ENCODE data around the gene CITED1. TPM values are rescaled to one million over a fixed set of nuclear protein-coding genes. Genes with fewer than 3 reads are reported as not detected.

CITED1 gene
- total RNA-seq, 1 experiment from 2014 or later = 1.8 TPM

DNA sequence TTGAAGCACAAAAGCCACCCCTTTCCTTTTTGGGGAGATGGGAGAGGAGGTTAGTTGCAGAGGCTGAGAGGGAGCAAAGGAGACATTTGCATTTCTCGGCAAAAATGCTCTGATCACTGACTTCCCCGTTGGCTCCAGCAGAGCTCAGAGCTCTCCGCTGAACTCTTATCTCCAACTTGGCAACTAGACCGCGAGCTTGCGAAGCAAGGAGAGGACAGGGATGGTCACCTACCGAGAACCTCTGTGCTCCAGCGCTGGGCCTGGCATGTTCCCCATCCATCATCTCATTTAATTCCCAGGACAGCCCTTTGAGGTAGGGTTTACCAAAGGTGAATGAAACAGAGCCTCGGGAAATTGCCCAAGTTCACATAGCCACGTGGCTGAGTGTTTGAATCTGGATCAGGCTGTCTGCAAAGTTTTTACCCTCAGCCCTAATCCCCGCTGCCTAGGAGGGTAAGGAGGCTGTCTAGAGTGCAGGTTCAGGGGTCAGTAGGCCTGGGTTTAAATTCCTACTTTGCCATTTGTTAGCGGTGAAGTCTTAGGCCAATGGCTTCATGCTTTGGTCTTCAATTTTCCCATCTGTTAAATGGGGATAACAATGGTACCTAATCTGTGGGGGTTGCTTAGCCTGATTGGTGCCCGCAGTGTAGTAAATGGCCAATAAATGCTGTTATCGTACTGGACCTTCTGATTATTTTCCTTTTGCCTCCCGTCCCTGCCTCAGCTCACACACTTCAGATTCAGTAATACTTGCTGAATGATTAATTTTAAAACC, 3.8 kb upstream of the CITED1 start:
- TF ChIP-seq, protein P1, sequence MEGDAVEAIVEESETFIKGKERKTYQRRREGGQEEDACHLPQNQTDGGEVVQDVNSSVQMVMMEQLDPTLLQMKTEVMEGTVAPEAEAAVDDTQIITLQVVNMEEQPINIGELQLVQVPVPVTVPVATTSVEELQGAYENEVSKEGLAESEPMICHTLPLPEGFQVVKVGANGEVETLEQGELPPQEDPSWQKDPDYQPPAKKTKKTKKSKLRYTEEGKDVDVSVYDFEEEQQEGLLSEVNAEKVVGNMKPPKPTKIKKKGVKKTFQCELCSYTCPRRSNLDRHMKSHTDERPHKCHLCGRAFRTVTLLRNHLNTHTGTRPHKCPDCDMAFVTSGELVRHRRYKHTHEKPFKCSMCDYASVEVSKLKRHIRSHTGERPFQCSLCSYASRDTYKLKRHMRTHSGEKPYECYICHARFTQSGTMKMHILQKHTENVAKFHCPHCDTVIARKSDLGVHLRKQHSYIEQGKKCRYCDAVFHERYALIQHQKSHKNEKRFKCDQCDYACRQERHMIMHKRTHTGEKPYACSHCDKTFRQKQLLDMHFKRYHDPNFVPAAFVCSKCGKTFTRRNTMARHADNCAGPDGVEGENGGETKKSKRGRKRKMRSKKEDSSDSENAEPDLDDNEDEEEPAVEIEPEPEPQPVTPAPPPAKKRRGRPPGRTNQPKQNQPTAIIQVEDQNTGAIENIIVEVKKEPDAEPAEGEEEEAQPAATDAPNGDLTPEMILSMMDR (conservative IDR thresholded peaks at IDR 0.05; ENCODE audit: low read depth, low read length) = no peak
- TF ChIP-seq EZH2phosphoT487 (IDR thresholded peaks at IDR 0.05; ENCODE audit: borderline replicate concordance, low read length) (no peak), EZH2 (IDR thresholded peaks at IDR 0.05; ENCODE audit: low read length, unreplicated experiment) (no peak)

DNA sequence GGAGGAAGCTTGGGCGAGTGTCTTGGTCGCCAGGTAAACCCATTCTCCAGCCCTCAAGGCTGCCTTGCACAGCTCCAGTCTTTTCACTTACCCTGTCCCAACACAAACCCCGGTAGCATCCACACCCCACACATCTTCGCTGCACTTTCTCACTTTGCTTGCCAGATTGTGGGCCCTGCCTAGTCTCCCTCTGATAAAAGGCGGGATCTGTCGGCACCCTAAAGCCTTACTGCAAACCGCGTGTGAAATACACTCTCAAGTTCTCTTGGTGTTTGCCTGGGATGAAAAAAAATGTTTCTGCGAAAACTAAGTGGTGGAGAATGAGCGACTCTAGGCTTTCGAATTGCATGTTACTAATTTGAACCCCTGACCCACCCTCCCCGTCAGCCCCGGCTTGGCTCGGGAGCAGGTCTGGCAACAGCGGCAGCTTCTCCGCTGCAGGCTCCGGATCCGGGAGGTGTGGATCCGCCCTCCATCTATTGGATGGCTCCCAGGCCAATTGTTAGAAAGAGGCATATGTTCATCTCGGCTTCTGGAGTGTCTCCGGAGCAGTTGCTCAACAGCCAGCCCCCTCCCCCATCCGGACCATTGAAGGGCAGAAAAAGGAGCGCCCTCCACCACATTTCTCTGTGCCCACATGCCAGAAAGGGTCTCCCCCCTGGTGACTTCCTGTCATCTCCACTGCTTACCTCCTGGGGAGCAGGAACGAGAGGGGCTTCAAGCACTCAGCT, 3.0 kb upstream of the CITED1 start:
- Histone ChIP-seq H3K9me3 (ENCODE audit: low read length) (no peaks in the 10 kb centered on the region), H3K36me3 (ENCODE audit: low read depth, low read length) (no peaks in the 10 kb centered on the region), H2AFZ (ENCODE audit: low read length) (peak overlapping the region; percentile 73), H3K4me2 (ENCODE audit: low read length) (peak overlapping the region; percentile 89), H3K4me3 (ENCODE audit: low read length) (peak overlapping the region; percentile 61), H3K79me2 (ENCODE audit: low read length) (no peaks in the 10 kb centered on the region), H3K4me1 (ENCODE audit: insufficient read depth, low read length) (peaks cover 10% of the 10 kb centered on the region), H3K27me3 (ENCODE audit: low read length) (peaks cover 24% of the 10 kb centered on the region), H3F3A (ENCODE audit: low read length, unreplicated experiment) (no peaks in the 10 kb centered on the region), H3K27ac (ENCODE audit: low read length) (no peak overlapping the region), H3K9me2 (replicated peaks; ENCODE audit: low read length) (no peaks in the 10 kb centered on the region), H4K20me1 (ENCODE audit: low read length) (no peaks in the 10 kb centered on the region), H3K9ac (ENCODE audit: low read length) (no peak overlapping the region)
- peak; percentile 71 for DNase-seq
- ChIA-PET POLR2A (ENCODE audit: unreplicated experiment) (no interaction called here), CTCF (interaction anchor here (0.6 kb wide), 1 partner anchor 232 kb away, joined by 6 read pairs; no protein-coding TSS in a partner anchor)
- no TSS peak for BruUV-seq (replicated peaks)
- peak; percentile 48 for ATAC-seq
- TF ChIP-seq EZH2phosphoT487 (IDR thresholded peaks at IDR 0.05; ENCODE audit: borderline replicate concordance, low read length) = no peak
- TF ChIP-seq EZH2 (IDR thresholded peaks at IDR 0.05; ENCODE audit: low read length, unreplicated experiment) = no peak
- TF ChIP-seq, protein P1 (conservative IDR thresholded peaks at IDR 0.05; ENCODE audit: low read depth, low read length) = no peak
- intact Hi-C loops (cut with micrococcal nuclease) = loop anchor here (5.0 kb wide), 1 partner anchor 61 kb away; no protein-coding TSS in a partner anchor

More for the DNA sequence above, 3.8 kb upstream of the CITED1 start:
- Histone ChIP-seq H3K9ac (ENCODE audit: low read length) (no peak overlapping the region), H3K27ac (ENCODE audit: low read length) (no peak overlapping the region), H2AFZ (ENCODE audit: low read length) (peak overlapping the region; percentile 73), H3K79me2 (ENCODE audit: low read length) (no peaks in the 10 kb centered on the region), H3F3A (ENCODE audit: low read length, unreplicated experiment) (no peaks in the 10 kb centered on the region), H3K9me2 (replicated peaks; ENCODE audit: low read length) (no peaks in the 10 kb centered on the region), H4K20me1 (ENCODE audit: low read length) (no peaks in the 10 kb centered on the region), H3K27me3 (ENCODE audit: low read length) (peaks cover 21% of the 10 kb centered on the region), H3K9me3 (ENCODE audit: low read length) (no peaks in the 10 kb centered on the region), H3K4me3 (ENCODE audit: low read length) (peak overlapping the region; percentile 61; the same call in 1 of the 2 replicates), H3K4me1 (ENCODE audit: insufficient read depth, low read length) (peaks cover 10% of the 10 kb centered on the region), H3K36me3 (ENCODE audit: low read depth, low read length) (no peaks in the 10 kb centered on the region), H3K4me2 (ENCODE audit: low read length) (peak overlapping the region; percentile 89)
- ChIA-PET POLR2A (ENCODE audit: unreplicated experiment) (no interaction called here), CTCF (interaction anchor here (0.6 kb wide), 1 partner anchor 231 kb away, joined by 6 read pairs; no protein-coding TSS in a partner anchor)
- intact Hi-C loops (cut with micrococcal nuclease) = loop anchor here (5.0 kb wide), 1 partner anchor 62 kb away; no protein-coding TSS in a partner anchor
- no TSS peak for BruUV-seq (replicated peaks)
- DNase-seq (no peak), ATAC-seq (no peak)

All from PC-3 (cell line).